Smooth muscle cell (in vitro differentiated cells): ENCODE data around the gene TTC4. TPM values are rescaled to one million over a fixed set of nuclear protein-coding genes. Genes with fewer than 3 reads are reported as not detected.
"Not testable (repeated sequence)": the region's sequence is repeated elsewhere in the genome, so short reads cannot be mapped to it uniquely, and the experiment has no call there.

Source experiments
- DNase-seq: peaks from one replicate; lab custom pipeline; 2025; ENCODE audit not compliant: unreplicated experiment; lab: John Stamatoyannopoulos, UW
- H2AFZ ChIP-seq: fragments of 200-600 bp; sonication (generic); 2 replicates; pipeline ENCODE4 v1.6.0; 2016; ENCODE audit warnings: antibody characterized with exemption, low read depth, mild to moderate bottlenecking
- H3F3A ChIP-seq: fragments of 200-600 bp; sonication (generic); 2 replicates; pipeline ENCODE4 v1.6.0; 2017; ENCODE audit warnings: antibody characterized with exemption, low read depth
- H3K27ac ChIP-seq: fragments of 200-600 bp; sonication (generic); 2 replicates; pipeline ENCODE4 v1.5.1; 2016; ENCODE audit warnings: low read depth, mild to moderate bottlenecking
- H3K27me3 ChIP-seq: fragments of 200-600 bp; sonication (generic); 2 replicates; pipeline ENCODE4 v1.6.1; 2016; ENCODE audit warnings: low read depth, mild to moderate bottlenecking
- H3K36me3 ChIP-seq: fragments of 200-600 bp; sonication (generic); 2 replicates; pipeline ENCODE4 v1.5.1; 2016; ENCODE audit warnings: low read depth
- H3K4me1 ChIP-seq: fragments of 200-600 bp; sonication (generic); 2 replicates; pipeline ENCODE4 v1.5.1; 2016; ENCODE audit warnings: low read depth
- H3K4me2 ChIP-seq: fragments of 200-600 bp; sonication (generic); 2 replicates; pipeline ENCODE4 v1.6.0; 2016; ENCODE audit warnings: mild to moderate bottlenecking
- H3K4me3 ChIP-seq: fragments of 200-600 bp; sonication (generic); 2 replicates; pipeline ENCODE4 v1.5.1; 2016; ENCODE audit warnings: mild to moderate bottlenecking
- H3K79me2 ChIP-seq: fragments of 200-600 bp; sonication (generic); 2 replicates; pipeline ENCODE4 v1.6.0; 2016; ENCODE audit warnings: low read depth, mild to moderate bottlenecking
- H3K9ac ChIP-seq: fragments of 200-600 bp; sonication (generic); 2 replicates; pipeline ENCODE4 v1.6.0; 2016; ENCODE audit warnings: low read depth
- H3K9me3 ChIP-seq: fragments of 200-600 bp; sonication (generic); replicated peaks from 2 replicates; pipeline ENCODE4 v1.5.1; 2016; ENCODE audit warnings: low read depth
- H4K20me1 ChIP-seq: fragments of 200-600 bp; sonication (generic); 2 replicates; pipeline ENCODE4 v1.6.0; 2016; ENCODE audit warnings: low read depth
- CTCF ChIP-seq: fragments of 200-600 bp; sonication (generic); IDR thresholded peaks from 2 replicates; pipeline ENCODE4 v1.5.1; 2017; ENCODE audit warnings: borderline replicate concordance, mild to moderate bottlenecking, antibody characterized with exemption; ENCODE audit not compliant: insufficient read depth, poor library complexity, severe bottlenecking
- WGBS: methylation state at CpG from one replicate; pipeline ENCODE4 v1.1.7; 2016; ENCODE audit warnings: low lambda C conversion rate; 5-methylcytosine and 5-hydroxymethylcytosine counted together
- polyA plus RNA-seq: library from polyadenylated mRNA; unstranded; fragments of >200 nt; fragmentation: Nextera tagmentation; extraction: Ambion mirVana; gene quantifications from 2 replicates; pipeline ENCODE4 v1.2.1, GENCODE V29; 2016
- total RNA-seq: library from RNA; depleted of rRNA; stranded (reverse); fragments of >200 nt; gene quantifications from 2 replicates; pipeline ENCODE4 v1.2.3, GENCODE V29; 2014

Gene TTC4
- total and polyA plus RNA-seq, 2 experiments from 2014 or later, result 14.7 to 27.3 TPM

- TF ChIP-seq CTCF, result no peak
- WGBS, result 76% methylated on average over 2 of the region's 2 CpGs
- no peaks in the 10 kb centered on the region for H3K27me3 ChIP-seq
- H3K4me3 ChIP-seq, result no peak overlapping the region
- H3K9ac ChIP-seq, result no peak overlapping the region
- no peaks in the 10 kb centered on the region for H3F3A ChIP-seq
- H3K9me3 ChIP-seq, result no peaks in the 10 kb centered on the region
- no peaks in the 10 kb centered on the region for H4K20me1 ChIP-seq
- no peaks in the 10 kb centered on the region for H3K36me3 ChIP-seq
- H3K79me2 ChIP-seq, result no peaks in the 10 kb centered on the region
- H2AFZ ChIP-seq, result no peak overlapping the region
- H3K4me2 ChIP-seq, result no peak overlapping the region
- no peaks in the 10 kb centered on the region for H3K4me1 ChIP-seq
- H3K27ac ChIP-seq, result no peak overlapping the region
- DNase-seq, result no peak
Measured at GRCh38 chr1:54772951-54773350, 57.3 kb downstream of the TTC4 start.

GRCh38 chr1:54774820-54775498 lies 59.3 kb downstream of the TTC4 start:
- no peak overlapping the region for H3K4me3 ChIP-seq
- H3K4me1 ChIP-seq, result no peaks in the 10 kb centered on the region
- 59% methylated on average over 14 of the region's 15 CpGs for WGBS
- no peak overlapping the region for H3K9ac ChIP-seq
- H4K20me1 ChIP-seq, result no peaks in the 10 kb centered on the region
- no peaks in the 10 kb centered on the region for H3F3A ChIP-seq
- H2AFZ ChIP-seq, result no peak overlapping the region
- no peaks in the 10 kb centered on the region for H3K79me2 ChIP-seq
- peaks cover 6% of the 10 kb centered on the region for H3K27me3 ChIP-seq
- H3K9me3 ChIP-seq, result no peaks in the 10 kb centered on the region
- no peak overlapping the region for H3K27ac ChIP-seq
- no peak for DNase-seq
- no peak overlapping the region for H3K4me2 ChIP-seq
- no peaks in the 10 kb centered on the region for H3K36me3 ChIP-seq
- no peak for TF ChIP-seq CTCF

GRCh38 chr1:54775828-54776721 lies 60.4 kb downstream of the TTC4 start:
- not testable (repeated sequence) for H3K9ac ChIP-seq, H3K4me2 ChIP-seq, H3K79me2 ChIP-seq, H3K4me3 ChIP-seq, H3K27ac ChIP-seq, DNase-seq, H3F3A ChIP-seq, H2AFZ ChIP-seq, H4K20me1 ChIP-seq, H3K9me3 ChIP-seq, H3K27me3 ChIP-seq, H3K36me3 ChIP-seq, H3K4me1 ChIP-seq
- 87% methylated on average over 16 of the region's 16 CpGs for WGBS

- WGBS, result 84% methylated on average over 4 of the region's 4 CpGs
- H3K79me2 ChIP-seq, result no peaks in the 10 kb centered on the region
- H3K27ac ChIP-seq, result no peak overlapping the region
- no peaks in the 10 kb centered on the region for H3K36me3 ChIP-seq
- no peaks in the 10 kb centered on the region for H3F3A ChIP-seq
- no peak for DNase-seq
- no peak overlapping the region for H2AFZ ChIP-seq
- H3K27me3 ChIP-seq, result peaks cover 19% of the 10 kb centered on the region
- H3K4me1 ChIP-seq, result no peaks in the 10 kb centered on the region
- no peaks in the 10 kb centered on the region for H4K20me1 ChIP-seq
- no peaks in the 10 kb centered on the region for H3K9me3 ChIP-seq
- no peak overlapping the region for H3K4me2 ChIP-seq
- no peak for TF ChIP-seq CTCF
- H3K4me3 ChIP-seq, result no peak overlapping the region
- H3K9ac ChIP-seq, result no peak overlapping the region
Measured at GRCh38 chr1:54777011-54777410, 61.4 kb downstream of the TTC4 start.
